ENCODE data around the gene AKR1E2. TPM values are rescaled to one million over a fixed set of nuclear protein-coding genes. Genes with fewer than 3 reads are reported as not detected.

Gene AKR1E2
- total and polyA plus RNA-seq, 9 of the 15 experiments (the other 6 are each of a cell fraction or from before 2014, with no cell fraction given) = 4.2 to 16.6 (median 9.8) TPM

- peak; percentile 56; the same call in 1 of the 2 replicates for TF ChIP-seq SMARCC2 (IDR thresholded peaks at IDR 0.05; ENCODE audit: low read depth)
- TF ChIP-seq ZHX1 (conservative IDR thresholded peaks at IDR 0.05; ENCODE audit: low read length) = no peak
- no peak for TF ChIP-seq ZBTB8A (IDR thresholded peaks at IDR 0.05; ENCODE audit: partially characterized antibody)
- TF ChIP-seq ZNF644 (tag; IDR thresholded peaks at IDR 0.05; ENCODE audit: low read depth) = peak; percentile 86
- TF ChIP-seq ZNF197 (CRISPR knock-in tag; IDR thresholded peaks at IDR 0.05; ENCODE audit: low read depth) = 0 out of 2 replicates have a peak, but pooled peaks have one; percentile 46
- no peak for TF ChIP-seq NR2C1 (IDR thresholded peaks at IDR 0.05)
- 0 out of 2 replicates have a peak, but pooled peaks have one; percentile 17 for TF ChIP-seq NR2C1 (tag; IDR thresholded peaks at IDR 0.05)
- no peak for TF ChIP-seq ZEB2 (IDR thresholded peaks at IDR 0.05)
- TF ChIP-seq CEBPB (tag; IDR thresholded peaks at IDR 0.05) = peak; percentile 31; the same call in 1 of the 2 replicates
- TF ChIP-seq ZNF780A (CRISPR knock-in tag; IDR thresholded peaks at IDR 0.05) = no peak
- TF ChIP-seq ETV6 (IDR thresholded peaks at IDR 0.05; ENCODE audit: borderline replicate concordance in 1 of 2, low read depth in 2 of 2, low read length in 1 of 2) = no peak; a peak in 1 of 4 replicates
- TF ChIP-seq ETV6 (CRISPR knock-in tag; IDR thresholded peaks at IDR 0.05; ENCODE audit: borderline replicate concordance) = no peak
- TF ChIP-seq CTCF (IDR thresholded peaks at IDR 0.05 in 2 of 3, conservative IDR thresholded peaks at IDR 0.05 in 1 of 3; ENCODE audit: insufficient read depth in 2 of 3, low read depth in 1 of 3, low read length in 3 of 3) = no peak
These were observed 21.8 kb downstream of the AKR1E2 start (continued) for GRCh38 chr10:4847561-4848355.
